Tibial nerve (tissue), 4 donors: Measurements from ENCODE around the gene SCUBE2.

ENCODE experiments used
- CTCF ChIP-seq, 5 experiments: fragments of 200-600 bp in 3 of 5; fragments of 450-650 bp in 2 of 5; sonication (generic) in 3 of 5; IDR thresholded peaks; one replicate each; pipeline ENCODE4 v1.5.1; 2016 to 2019; ENCODE audit warnings: antibody characterized with exemption in 5 of 5, mild to moderate bottlenecking in 3 of 5, moderate library complexity in 2 of 5
- EP300 ChIP-seq, 2 donors: sonication (generic); formaldehyde crosslinking; IDR thresholded peaks; one replicate each; pipeline ENCODE4 v1.6.1; 2017; ENCODE audit warnings: antibody characterized with exemption in 2 of 2, mild to moderate bottlenecking in 1 of 2

GRCh38 chr11:9118277-9118676 is 26.9 kb upstream of the SCUBE2 start:
- TF ChIP-seq CTCF (IDR thresholded peaks at IDR 0.05) (no peak), EP300 (IDR thresholded peaks at IDR 0.05) (no peak)
